Glomerular endothelial cell (primary cell): ENCODE data around the gene DCAF6. TPM values are rescaled to one million over a fixed set of nuclear protein-coding genes. Genes with fewer than 3 reads are reported as not detected.

Experiments
- DNase-seq: peaks from one replicate; pipeline ENCODE4 v3.0.0-alpha.2; 2011; ENCODE audit warnings: low read depth, low spot score; ENCODE audit errors: extremely low read depth
- total RNA-seq: library from RNA; depleted of rRNA; stranded (reverse); fragments of >200 nt; gene quantifications from 2 replicates; pipeline ENCODE4 v1.2.3, GENCODE V29; 2015

The DCAF6 gene
- total RNA-seq, 1 donor from 2014 or later: 45.2 TPM

DNA sequence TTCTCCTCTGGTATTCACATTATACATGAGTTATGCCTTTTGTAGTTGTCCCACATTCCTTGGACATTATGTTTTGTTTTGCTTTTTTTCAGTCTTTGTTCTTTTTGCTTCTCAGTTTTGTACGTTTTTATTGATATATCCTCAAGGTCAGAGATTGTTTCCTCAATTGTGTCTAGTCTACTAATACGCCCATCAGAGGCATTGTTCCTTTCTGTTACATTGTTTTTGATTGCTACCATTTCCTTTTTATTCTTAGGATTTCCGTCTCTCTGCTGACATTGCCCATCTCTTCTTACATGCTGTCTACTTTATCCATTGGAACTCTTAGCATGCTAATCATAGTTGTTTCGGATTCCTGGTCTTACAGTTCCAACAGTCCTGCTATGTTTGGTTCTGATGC is 28.2 kb downstream of the DCAF6 start:
- DNase-seq: peak; percentile 22

DNA sequence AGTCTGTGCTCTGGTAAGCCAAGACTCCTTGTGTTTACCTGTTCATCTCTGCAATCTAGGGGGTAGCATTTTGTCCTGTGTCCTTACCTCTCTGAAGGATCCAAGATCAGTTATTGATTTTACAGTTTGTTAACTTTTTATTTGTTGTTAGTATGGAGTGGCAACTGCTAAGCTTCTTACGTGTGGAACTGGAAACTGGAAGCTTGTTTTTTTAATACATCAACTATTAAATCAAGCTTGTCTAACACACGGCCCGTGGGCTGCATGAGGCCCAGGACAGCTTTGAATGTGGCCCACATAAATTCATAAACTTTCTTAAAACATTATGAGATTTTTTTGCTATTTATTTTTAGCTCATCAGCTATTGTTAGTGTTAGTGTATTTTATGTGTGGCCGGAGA is 29.6 kb downstream of the DCAF6 start:
- DNase-seq: no peak

DNA sequence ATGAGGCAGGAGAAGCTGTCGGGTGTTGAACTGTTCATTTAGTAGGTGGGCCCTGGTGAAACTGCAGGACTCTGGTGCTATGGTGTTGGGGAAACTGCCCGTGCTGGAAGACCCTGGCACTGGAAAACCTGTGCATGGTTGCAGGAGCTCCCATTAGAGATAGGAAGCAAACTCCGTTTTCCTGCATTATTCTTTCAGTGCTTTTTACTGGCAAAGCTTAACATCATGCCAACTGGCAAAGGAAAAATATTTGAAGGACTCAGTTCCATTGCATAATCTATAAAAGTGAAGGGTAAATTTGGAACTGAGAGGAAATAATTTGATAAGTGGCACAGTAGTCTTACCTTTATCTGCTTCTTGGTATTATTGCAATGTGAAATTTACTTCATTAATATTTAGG is 32.1 kb downstream of the DCAF6 start:
- DNase-seq: no peak

DNA sequence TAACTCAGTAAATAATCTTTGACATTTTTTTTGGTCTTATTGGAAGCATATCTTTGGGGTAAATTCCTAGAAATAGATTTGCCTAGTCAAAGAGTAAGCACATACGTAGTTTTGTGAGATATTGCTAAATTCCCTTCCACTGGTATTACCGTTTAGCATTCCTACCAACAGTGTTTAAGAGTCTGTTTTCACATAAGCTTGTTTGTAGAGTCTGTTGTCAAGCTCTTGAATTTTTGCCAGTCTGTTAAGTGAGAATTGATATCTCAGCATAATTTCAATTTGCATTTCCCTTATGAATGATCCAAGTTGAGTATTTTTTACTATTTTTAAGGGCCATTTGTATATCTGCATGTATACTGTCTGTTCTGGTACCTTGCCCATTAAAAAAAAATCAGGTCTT is 37.3 kb downstream of the DCAF6 start:
- DNase-seq: no peak

DNA sequence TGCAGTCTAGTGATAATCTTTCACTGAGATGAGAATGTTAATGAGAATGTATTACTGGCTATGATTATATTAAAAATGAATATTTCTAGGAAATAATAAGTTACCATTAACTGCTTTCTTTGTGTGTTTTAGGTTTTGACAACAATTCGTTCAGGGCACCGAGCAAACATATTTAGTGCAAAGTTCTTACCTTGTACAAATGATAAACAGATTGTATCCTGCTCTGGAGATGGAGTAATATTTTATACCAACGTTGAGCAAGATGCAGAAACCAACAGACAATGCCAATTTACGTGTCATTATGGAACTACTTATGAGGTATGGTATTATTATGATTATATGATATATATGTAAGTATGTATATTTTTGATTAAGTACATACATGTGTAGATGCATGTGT is 38.2 kb downstream of the DCAF6 start:
- no peak for DNase-seq

DNA sequence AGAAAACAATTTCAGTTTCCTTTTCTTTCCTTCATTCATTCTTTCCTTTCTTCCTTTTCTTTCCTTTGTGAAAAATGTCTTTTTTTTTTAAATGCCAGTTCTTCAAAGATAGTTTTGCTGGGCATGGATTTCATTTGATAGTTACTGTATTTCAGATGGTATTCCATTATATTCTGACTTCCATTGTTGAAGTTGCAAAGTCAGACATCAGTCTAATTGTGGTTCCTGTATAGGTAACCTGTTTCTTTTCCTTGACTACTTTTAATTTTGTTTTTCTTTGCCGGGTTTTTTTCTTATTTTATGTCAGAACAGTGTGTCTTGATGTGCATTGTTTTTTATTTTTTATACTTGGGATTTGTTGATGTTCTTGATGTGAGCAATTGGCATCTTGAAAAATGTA is 40.8 kb downstream of the DCAF6 start:
- DNase-seq: no peak

DNA sequence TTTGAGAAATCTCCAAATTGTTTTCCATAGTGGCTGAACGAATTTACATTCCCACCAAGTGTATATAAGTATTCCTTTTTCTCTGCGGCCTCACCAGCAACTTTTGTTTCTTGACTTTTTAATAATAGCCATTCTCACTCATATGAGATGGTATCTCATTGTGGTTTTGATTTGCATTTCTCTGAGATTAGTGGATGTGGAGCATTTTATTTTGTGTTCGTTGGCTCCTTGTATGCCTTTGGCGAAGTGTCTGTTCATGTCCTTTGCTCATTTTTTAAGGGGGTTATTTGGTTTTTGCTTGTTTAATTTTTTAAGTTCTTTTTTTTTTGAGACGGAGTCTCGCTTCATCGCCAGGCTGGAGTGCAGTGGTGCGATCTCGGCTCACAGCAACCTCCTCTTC is 45.5 kb downstream of the DCAF6 start:
- no peak for DNase-seq

DNA sequence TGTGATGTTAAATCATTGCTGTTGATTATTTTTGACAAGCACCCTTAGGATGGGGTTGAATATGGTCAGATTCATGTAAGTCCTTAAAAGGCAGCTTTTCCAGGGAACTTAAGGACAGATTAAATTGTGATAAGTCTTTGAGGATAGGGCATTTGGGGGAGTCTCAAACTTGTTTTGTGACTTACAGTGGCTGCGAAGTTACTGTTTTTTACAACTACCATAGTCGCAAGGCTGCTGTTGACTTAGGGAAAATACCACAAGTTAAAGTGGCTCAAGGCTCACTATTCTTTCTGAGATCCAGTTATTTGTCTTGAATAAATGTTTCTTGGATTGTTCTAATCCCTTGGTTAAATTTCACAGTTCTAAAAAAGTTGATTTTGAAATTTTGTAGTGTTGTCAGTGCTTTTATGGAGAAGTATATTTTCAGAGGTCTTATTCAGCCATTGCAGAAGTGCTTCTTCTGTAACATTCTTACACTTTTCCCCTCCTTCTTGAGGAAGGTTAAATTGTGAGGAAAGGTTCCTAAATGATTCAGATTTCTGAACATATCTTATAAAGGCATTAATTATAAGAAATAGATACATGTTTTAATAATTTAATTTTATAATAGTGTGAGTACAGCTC is 47.4 kb downstream of the DCAF6 start:
- no peak for DNase-seq

DNA sequence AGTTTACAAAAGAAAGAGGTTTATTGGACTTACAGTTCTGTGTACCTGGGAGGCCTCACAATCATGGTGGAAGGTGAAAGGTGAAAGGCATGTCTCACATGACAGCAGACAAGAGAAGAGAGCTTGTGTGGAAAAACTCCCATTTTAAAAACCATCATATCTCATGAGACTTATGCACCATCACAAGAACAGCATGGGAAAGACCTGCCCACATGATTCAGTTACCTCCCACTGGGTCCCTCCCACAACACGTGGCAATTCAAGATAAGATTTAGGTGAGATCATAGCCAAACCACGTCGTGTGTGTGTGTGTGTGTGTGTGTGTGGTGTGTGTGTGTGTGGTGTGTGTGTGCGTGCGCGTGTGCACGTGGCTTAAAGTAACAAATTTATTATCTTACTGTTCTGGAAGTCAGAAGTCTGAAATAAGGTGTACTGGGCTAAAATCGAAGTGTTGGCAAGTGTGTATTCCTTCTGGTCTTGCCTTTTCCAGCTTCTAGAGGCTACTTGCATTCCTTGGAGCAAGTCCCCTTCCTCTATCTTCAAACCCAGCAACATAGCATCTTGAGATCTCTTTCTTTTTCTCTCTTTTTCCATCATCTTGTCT is 48.5 kb downstream of the DCAF6 start:
- no peak for DNase-seq

DNA sequence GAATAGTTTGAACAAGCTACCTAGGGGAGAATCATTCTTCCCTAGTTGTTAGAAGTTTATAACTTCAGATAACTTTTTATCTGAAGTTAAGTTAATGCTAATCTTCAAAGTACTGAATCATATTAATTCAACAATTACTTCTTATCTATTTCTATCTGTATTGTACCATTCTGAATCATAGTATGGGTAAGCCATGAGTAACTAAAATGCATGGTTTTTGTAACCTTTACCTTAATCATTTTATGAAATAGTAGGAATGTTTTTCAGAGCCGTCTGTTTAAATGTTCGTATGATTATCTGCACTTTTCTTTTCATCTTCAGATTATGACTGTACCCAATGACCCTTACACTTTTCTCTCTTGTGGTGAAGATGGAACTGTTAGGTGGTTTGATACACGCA is 50.7 kb downstream of the DCAF6 start:
- no peak for DNase-seq

DNA sequence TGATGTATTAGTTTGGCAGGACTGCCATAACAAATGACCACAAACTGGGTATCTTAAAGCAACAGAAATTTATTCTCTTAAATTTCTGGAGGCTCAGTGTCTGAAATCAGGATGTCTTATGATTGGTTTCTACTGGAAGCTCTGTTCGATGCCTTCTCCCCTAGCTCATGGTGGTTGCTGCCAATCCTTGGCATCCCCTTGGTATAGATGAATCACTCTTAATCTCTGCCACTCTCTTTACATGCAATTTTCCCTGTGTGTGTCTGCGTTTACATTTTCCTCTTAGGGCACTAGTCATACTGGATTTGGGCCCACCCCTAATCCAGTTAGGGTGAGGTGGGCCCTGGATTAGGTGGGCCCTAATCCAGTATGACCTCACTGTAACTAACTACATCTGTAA is 55.1 kb downstream of the DCAF6 start:
- no peak for DNase-seq

DNA sequence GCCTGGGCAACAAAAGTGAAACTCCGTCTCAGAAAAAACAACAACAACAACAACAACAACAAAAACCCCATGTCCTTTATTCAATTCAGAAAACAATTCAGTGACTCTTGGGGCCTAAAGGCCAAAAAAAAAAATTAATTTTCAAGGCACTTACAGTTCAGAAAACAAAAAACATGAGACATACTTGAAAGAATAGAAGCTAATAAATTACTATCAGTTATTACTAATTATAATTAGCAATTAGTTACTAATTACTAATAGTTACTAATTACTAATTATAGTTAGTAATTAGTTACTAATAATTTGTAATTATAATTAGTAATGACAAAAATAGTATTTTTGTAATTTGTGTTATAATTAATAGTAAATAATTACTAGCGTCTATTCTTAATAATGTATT is 57.2 kb downstream of the DCAF6 start:
- no peak for DNase-seq

DNA sequence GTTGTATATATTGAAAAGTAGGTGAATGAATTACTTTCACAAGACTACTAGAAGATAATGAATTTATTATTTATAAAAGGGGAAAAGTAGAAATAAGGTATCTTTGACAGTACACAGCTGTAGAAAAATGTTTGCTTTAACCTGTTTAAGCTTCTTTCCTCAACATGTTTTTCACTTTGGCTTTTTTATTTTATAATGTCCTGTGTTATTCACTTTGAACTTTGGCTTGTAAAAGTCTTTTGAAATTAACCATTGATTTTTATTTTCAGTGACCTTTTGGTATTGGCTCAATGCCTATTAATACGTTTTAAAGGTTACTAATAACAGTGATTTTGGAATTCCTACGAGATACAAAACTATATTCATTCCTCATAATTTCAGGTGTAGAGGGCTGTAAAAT is 58.1 kb downstream of the DCAF6 start:
- DNase-seq: no peak

DNA sequence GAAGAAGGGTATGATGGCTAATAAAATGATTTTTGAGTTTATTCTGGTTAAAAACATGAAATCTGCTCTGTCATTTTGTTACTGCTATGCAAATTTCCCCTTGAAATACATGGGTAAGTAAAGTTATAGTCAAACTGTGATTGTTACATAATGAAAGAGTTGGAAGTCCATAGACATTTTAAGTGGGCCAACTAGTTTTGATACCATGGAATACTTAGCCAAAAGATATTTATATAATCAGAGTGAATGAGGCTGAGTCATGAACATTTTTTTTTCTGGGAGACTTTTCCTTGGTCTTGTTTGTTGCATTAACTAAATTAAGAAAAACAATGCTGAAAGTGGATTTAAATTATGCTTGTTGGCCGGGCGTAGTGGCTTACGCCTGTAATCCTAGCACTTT is 58.6 kb downstream of the DCAF6 start:
- no peak for DNase-seq

DNA sequence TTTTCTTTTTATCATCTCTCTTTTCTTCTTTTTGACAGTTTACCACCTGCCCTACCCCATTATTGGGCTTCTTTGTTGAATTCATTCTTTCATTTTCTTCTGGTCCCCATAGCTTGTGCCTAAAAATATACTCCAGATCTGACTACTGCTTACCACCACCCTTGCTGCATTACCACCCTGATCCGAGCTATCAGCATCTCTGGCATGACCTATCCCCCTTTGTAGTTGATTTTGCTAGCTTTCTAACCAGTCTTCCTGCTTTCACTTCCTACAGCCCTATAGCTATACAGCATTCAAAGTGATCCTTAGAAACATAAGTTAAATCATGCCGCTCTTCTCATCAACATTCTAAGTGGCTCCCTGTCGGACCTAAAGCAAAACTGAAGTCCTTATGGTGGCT is 59.8 kb downstream of the DCAF6 start:
- DNase-seq: no peak

DNA sequence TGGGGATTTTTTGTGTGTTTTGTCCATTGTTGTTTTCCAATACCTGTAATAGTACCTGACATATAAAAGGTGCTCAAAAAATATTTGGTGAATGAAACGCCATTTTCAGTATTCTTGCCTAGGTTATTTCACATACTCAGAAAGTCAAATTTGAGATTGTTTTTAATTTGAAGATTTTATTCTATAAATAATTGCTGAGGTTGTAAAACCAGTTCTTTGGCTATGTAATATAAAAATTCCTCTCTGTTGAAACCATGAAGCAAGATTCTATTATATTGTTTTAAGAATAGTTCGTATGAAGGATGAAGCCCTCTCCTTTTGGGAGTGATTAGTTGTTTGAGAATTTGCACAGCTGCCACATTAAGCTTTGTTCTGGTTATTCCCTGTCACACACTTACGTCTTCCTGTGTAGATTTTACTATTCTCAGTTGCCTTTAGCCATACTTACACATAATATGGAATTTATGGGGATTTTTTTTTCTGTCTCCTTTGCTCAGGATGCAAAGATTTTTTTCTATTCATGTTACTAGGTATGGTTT is 60.6 kb downstream of the DCAF6 start:
- DNase-seq: no peak

DNA sequence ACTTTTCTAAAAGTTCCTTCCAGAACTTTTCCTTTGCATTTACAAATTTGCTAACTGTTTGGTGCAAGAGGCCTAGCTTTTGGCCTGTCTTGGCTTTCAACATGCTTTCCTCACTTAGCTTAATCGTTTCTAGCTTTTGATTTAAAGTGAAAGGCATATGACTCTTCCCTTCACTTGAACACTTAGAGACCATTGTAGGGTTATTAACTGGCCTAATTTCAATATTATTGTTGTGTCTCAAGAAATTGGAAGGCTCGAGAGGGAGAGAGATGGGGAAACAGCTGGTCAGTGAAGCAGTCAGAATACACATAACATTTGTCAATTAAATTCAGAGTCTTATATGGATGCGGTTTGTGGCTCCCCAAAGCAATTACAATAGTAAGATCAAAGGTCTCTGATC is 63.4 kb downstream of the DCAF6 start:
- DNase-seq: no peak

DNA sequence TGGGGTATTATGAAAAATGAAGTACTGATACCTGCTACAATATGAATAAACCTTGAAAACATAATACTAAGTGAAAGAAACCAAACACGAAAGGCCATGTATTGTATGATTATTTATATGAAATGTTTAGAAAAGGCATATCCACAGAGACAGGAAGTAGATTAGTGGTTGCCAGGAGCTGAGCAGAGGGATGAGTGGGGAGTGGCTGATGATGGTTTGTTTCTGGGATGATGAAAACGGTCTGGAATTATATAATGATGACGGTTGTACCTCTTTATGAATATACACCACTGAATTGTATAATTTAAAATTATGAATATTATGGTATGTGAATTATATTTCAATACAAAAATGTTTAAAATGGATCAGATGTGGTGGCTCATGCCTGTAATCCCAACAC is 64.2 kb downstream of the DCAF6 start:
- DNase-seq: no peak

DNA sequence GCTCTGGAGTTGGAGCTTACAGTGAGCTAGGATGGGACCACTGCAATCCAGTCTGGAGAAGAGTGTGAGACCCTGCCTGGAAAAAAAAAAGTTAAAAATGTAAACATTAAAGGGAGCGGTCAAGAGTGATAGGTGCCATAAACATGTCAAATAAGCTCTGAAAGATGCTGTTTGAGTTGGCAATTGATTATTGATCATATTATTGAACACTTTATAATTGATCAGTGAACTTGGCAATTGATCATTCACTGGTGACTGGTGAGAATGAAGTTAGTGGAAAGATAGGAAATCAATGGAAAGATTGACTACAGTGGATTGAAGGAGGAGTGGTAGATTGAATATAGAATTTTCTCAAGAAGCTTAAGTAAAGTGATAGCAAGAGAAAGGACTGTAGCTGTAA is 64.7 kb downstream of the DCAF6 start:
- DNase-seq: no peak

DNA sequence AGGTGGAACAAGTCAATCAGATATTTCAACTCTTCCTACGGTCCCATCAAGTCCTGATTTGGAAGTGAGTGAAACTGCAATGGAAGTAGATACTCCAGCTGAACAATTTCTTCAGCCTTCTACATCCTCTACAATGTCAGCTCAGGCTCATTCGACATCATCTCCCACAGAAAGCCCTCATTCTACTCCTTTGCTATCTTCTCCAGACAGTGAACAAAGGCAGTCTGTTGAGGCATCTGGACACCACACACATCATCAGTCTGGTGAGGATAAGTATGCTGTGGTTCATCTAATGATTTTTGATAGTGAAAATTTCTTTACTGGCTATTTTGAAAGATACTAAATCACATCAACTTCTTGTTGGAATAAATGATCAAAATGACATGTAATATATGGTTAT is 68.0 kb downstream of the DCAF6 start:
- DNase-seq: no peak

DNA sequence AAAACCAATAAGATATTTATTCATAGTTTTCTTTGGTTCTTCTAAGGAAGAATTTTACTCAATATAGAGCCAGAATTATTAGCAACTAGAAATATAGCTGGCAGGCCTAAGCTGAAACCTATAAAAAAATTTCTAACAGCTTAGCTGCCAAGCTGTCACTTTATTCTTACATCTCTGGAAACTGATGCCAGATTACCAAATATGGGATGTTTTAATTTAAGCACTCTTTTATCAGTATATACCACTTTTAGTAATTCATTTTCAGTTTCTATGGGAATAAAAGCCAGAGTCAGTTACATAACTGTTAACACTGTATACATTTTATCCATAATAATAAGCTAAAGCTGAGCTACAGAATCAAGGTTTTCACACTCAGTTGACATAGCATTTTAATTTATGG is 69.0 kb downstream of the DCAF6 start:
- DNase-seq: no peak

DNA sequence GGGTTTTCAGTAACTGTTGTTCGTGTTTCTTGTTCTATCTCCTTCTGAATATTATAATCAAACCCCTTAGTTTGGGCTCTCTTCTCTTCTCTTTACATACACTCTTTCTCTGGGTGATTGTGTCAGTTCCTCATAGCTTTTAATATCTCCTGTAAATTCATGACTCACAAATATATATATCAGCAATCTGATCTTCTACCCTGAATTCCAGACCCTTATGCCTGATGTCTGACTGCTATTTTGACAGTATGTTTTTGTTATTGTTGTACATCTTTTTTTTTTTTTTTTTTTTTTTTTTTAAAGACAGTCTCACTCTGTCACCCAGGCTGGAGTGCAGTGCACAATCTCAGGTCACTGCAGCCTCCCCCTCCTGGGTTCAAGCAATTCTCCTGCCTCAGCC is 71.2 kb downstream of the DCAF6 start:
- no peak for DNase-seq

DNA sequence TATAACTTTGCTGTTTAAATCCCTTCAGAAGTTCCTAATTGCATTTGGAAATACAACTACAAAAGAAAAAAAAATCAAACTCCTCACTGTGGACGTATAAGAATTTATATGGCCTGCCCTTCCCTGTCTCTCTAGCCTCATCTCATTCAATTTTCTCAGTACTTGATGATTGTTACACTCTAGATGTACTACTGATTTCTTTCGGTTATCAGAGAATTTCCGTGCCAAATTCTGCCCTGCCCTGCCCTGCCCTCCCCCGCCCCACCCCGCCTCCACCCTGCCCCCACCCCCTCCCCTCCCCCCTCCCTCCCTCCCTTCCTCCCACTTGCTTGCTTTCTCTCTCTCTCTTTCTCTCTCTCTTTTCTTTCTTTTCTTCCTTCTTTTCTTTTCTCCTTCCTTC is 72.1 kb downstream of the DCAF6 start:
- no peak for DNase-seq
